GM12864 (cell line): Measurements from ENCODE around the gene CRKL.

Experiments
- DNase-seq: peaks from one replicate; pipeline ENCODE4 v3.0.0-alpha.2; 2011; ENCODE audit warnings: low read depth
- H3K4me3 ChIP-seq: 2 replicates; pipeline ENCODE4 v1.5.1; 2011; ENCODE audit warnings: mild to moderate bottlenecking, low read depth, low read length, control low read depth
- TF ChIP-seq, protein P1 (sequence below): IDR thresholded peaks from 2 replicates; pipeline ENCODE4 v1.5.1; 2011; ENCODE audit warnings: low read depth, mild to moderate bottlenecking, moderate library complexity, low read length, control low read depth, inconsistent platforms; ENCODE audit errors: missing control alignments

Gene CRKL

DNA sequence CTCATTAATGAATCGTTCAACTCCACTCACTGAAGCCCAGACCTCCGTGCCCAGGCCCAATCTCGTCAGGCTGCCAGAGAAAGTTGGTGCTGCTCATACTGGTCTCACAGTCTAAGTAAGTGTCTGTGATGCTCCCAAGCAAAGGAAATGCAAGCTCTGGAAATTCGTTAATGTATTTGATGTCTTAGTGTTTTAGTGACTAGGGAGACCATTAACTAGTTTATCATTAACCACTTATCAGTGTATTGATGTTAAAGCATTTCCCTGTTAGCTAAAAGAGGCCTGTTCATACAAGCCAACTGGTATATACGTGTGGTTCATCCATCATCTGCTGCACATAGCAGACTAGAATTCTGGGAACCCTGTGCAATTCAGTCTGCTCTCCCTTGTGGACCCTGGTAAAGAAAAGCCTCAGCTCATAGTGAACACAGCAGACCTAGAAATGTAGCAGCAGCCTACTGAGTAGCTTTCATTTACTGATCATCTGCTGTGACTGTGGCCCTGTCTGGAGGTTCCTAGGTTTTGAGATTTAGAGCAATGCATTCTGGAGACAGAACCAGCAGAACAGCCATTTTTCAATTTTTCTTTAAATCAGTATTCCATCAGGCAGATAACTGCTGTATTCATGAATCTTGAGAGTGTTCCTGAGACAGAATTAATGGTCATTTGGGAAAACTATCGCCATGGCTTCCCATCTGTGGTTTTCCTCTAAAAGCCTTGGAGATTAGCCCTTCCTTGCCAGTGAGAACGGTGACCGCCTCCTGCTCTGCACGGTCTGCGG, 34.1 kb downstream of the CRKL start:
- no peak overlapping the region for H3K4me3 ChIP-seq
- TF ChIP-seq, protein P1, sequence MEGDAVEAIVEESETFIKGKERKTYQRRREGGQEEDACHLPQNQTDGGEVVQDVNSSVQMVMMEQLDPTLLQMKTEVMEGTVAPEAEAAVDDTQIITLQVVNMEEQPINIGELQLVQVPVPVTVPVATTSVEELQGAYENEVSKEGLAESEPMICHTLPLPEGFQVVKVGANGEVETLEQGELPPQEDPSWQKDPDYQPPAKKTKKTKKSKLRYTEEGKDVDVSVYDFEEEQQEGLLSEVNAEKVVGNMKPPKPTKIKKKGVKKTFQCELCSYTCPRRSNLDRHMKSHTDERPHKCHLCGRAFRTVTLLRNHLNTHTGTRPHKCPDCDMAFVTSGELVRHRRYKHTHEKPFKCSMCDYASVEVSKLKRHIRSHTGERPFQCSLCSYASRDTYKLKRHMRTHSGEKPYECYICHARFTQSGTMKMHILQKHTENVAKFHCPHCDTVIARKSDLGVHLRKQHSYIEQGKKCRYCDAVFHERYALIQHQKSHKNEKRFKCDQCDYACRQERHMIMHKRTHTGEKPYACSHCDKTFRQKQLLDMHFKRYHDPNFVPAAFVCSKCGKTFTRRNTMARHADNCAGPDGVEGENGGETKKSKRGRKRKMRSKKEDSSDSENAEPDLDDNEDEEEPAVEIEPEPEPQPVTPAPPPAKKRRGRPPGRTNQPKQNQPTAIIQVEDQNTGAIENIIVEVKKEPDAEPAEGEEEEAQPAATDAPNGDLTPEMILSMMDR = no peak
- no peak for DNase-seq

DNA sequence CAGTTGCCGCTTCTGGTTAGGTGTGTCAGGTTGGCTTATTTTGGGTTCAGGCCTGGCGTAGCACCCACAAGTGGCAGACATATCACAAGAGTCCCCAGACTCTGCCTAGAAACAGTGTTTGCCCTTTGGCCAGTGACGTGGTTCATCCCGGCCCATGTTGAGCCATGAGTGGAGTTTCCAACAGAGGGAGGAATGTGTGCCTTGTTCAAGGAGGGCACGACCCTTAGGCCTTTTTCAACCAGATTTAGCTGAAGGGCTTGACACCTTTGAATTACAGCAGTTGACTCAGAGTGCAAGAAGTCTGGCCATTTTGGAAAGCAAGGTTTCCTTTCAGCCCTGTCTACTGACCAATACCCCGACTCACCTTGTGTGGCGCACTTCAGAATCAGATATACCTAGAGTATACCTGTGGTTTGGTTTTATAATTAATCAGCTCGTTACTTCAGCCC, 34.7 kb downstream of the CRKL start:
- TF ChIP-seq, protein P1 = no peak
- H3K4me3 ChIP-seq = no peak overlapping the region
- no peak for DNase-seq

DNA sequence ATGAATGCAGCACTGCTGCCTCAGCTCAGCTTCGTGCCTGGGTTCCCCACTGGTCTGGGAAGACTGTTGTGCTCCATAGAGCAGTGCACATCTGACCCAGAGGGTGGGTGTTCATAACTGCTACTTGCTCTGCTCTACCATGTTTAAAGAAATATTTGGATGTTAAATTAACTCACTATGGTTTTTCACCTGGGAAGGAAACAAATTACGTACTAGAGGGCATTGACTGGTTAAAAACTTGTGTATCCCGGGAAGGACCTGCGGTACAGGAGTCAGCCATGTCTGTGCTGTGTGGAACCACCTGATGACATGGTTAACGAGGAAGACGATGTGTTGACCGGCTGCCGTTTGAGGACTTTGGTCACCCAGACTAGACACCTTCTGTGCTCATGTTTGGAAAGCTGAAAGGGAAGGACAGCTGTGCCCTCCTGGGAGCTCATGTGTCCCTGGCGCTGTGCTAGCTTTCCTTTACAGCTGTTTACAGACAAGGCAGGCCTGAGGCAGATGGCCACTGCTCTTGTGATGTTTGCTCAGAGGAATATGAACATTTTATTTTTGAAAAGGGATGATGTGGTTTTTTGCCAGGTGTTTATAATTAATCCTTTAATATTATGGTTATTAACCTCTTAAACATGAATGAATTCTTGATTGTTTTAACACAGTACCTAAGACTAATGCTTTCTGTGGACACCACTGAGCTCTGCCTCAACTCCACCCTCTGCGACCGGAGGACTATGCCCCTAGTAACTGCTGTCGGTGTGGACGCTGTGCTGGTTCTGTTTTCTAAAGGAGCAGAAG, 35.5 kb downstream of the CRKL start:
- TF ChIP-seq, protein P1 = no peak
- H3K4me3 ChIP-seq = no peak overlapping the region
- DNase-seq = no peak

DNA sequence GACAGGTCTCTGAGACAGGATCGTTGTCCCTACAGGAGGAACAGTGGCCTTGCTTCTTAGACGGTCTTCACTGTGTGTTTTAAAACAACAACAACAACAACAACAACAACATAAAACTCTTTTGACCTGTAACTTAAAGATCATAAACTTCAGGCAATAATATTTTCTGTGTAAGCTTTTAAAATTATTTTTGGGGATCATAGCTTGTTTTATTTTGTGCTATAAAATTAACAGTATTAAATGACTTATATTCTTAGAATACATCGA, 36.1 kb downstream of the CRKL start:
- no peak for DNase-seq
- H3K4me3 ChIP-seq = no peak overlapping the region

DNA sequence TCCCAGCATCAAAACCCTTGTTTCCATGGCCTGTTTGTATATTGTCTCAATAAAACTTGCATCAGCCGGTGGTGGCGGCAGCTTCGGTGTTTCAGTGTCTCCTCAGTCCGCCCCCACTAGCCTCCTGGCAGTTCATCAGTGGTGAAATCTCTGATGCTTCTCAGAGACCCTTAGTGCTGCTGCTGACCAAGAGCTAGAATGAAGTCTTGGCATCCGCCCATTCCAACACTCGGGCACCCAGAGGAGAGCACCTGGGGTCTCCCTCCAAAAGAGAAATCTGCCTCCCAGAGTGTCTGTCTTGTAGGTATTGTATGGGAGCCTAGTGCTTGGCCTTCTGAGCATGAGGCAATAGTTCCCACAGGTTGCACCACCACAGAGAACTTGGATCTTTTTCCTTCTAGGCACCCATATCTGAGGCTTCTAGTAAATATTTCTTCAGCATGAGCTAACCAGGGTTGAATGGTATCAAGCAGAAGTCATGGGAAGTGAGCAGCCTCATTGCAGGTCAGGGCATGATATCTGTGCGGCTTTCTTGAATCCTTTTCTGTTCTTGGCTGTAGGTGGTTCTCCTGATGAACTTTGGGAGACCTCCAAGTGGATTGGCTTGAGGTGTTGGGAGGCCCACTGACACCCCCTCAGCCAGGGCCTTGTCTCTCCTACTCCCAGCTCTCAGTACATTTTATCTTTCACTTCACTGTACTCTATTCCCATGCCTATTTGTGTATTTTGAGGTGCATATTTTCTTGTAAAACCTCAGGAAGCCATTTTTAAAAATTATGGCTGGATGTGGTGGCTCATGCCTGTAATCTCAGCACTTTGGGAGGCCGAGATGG, 36.7 kb downstream of the CRKL start:
- H3K4me3 ChIP-seq = no peak overlapping the region
- DNase-seq = no peak
- TF ChIP-seq, protein P1 = no peak

More for the DNA sequence above, 36.1 kb downstream of the CRKL start:
- TF ChIP-seq, protein P1 = no peak

DNA sequence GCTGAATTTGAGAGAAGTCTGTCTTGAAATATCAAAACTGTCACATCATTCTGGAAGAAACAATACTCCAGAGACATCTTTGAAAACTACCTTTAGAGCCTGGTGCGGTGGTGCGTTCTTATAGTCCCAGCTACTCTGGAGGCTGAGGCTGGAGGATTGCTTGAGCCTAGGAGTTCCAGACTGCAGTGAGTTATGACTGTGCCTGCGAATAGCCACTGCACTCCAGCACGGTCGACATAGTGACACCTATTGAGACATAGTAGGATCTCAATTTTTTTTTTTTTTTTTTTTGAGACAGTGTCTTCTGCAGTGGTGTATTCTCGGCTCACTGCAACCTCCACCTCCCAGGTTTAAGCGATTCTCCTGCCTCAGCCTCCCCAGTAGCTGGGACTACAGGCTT, 38.3 kb downstream of the CRKL start:
- TF ChIP-seq, protein P1 = no peak
- no peak for DNase-seq
- no peak overlapping the region for H3K4me3 ChIP-seq
